GM19324 (cell line): ENCODE data around the gene CAMKMT.

Experiments used
- ATAC-seq: cut with Tn5 transposase; IDR thresholded peaks from one replicate; pipeline ENCODE4 v1.9.1; 2021; ENCODE audit warnings: mild to moderate bottlenecking, moderate library complexity; ENCODE audit not compliant: unreplicated experiment, low FRiP score

CAMKMT gene

GRCh38 chr2:44442019-44442418 lies 80.3 kb downstream of the CAMKMT start:
- no peak for ATAC-seq

DNA sequence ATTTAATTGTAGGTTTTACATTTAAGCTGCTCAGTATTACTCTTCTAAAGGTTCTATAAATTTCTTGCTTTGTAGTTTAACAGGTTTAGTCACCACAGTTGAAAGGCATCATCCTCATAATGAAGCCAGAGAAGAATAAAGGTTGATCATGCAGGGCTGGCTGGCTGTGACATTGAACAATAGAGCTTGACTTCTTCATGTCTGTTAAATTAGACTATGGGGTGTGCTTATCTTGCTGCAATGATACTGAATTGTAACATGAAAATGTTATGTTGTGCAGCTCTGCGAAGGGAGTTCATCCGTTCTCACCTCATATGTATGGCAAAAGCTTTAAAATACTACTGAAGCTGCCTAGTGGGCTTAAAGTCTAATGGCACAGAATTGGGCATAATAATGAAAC lies 81.8 kb downstream of the CAMKMT start:
- no peak for ATAC-seq

DNA sequence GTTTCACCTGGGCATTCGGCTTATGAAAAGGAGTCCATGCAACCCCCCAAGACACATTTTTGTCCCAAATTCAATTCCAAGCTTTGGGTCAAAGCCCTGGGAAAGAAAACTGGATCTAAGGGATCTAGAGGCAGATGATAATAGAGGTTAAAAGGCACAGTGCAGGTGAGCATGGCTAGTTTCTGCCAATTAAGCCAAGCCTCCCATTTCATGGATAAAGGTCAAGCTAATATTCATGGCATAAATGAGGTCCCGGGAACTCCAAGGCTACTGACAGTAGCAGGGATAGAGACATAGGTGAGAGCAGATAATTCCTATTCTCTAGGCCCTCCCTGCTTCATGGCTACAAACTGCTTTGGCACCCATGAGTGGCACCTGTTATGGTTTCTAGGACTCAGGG lies 83.1 kb downstream of the CAMKMT start:
- ATAC-seq, result no peak

DNA sequence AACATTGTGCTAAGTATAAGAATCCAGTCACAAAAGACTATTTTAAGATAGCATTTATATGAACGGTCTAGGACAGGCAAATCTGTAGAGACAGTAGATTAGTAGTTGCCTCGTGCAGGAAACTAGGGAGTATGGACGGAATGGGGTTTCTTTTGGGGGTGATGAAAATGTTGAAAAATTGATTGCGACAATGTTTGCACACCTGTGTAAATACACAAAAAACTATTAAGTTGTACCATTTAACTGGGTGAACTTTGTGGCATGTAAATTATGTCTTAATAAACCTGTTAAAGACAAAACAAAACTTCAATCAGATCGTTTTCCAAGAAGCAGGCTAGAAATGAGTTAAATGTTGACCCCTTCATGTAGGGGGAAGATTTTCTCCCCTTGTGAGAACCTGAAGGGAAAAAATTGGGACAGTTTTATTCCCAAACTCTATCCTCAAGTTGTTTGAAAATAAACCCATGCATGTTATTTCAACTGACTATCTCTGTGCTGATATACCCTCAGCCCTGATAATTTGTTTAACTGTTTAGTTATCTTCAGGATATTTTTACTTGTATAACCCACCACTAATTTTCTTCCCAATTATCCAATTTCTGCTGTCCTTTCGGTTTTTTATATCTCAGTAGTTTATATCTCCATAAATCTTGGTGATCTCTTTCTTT lies 87.2 kb downstream of the CAMKMT start:
- ATAC-seq, result no peak

GRCh38 chr2:44450082-44450481 lies 88.3 kb downstream of the CAMKMT start:
- no peak for ATAC-seq

GRCh38 chr2:44450806-44451205 lies 89.1 kb downstream of the CAMKMT start:
- no peak for ATAC-seq

GRCh38 chr2:44452069-44452583 lies 90.4 kb downstream of the CAMKMT start:
- ATAC-seq, result no peak

DNA sequence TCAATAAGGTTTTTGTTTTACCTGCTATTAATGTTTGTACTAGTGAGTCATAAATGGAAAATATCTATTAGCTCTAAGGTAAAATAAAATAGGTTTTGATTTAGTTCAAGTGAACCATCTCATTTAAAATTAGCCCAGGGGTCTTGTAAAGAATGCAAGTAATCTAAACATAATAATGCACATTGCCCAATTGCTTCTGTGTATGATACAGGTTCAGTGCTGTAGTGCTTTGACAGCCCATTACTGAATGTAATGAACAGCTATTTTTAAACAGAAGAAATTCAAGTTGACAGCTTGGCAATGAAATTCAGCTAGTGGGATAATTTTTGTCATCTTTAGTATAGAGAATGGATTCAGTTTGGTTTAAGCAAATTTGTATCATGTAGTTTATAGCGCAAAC lies 91.5 kb downstream of the CAMKMT start:
- ATAC-seq, result no peak

DNA sequence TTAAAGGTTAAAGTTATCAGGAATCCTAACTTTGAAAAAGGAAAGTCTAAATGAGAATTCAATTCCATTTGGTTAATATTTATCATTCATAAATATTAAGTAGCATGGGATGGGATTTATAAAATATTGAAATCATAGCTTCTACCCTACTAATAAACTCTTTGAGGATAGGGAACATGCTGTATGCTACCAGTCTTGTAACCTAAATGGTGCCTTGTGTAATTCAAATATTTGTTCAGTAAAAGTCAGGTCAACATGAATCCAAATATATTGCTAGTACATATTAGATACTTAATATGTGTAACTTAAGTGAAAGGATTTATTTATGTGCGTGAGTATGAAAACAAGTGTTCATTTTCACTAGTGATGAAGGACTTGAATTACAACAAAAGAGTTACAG lies 94.1 kb downstream of the CAMKMT start:
- ATAC-seq, result no peak

DNA sequence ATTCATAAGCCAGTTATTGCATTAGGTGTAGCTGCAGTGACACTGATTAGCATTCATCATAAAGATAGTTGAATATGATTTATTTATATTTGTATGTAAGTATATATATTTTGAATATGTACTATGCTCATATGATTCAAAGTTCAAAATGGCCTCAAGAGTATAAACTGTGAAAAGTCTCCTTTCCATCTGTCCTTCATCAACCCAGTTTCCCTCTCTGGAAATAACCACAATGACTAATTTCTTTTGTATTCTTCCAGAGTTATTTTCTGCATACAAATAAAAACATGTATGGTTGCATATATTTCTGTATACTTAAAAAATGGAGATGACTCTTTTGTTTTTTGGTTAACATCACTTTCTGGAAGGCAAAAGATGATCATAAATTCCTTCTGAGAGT lies 95.2 kb downstream of the CAMKMT start:
- no peak for ATAC-seq

- no peak for ATAC-seq
Measured at GRCh38 chr2:44459739-44460138, 98.0 kb downstream of the CAMKMT start.

DNA sequence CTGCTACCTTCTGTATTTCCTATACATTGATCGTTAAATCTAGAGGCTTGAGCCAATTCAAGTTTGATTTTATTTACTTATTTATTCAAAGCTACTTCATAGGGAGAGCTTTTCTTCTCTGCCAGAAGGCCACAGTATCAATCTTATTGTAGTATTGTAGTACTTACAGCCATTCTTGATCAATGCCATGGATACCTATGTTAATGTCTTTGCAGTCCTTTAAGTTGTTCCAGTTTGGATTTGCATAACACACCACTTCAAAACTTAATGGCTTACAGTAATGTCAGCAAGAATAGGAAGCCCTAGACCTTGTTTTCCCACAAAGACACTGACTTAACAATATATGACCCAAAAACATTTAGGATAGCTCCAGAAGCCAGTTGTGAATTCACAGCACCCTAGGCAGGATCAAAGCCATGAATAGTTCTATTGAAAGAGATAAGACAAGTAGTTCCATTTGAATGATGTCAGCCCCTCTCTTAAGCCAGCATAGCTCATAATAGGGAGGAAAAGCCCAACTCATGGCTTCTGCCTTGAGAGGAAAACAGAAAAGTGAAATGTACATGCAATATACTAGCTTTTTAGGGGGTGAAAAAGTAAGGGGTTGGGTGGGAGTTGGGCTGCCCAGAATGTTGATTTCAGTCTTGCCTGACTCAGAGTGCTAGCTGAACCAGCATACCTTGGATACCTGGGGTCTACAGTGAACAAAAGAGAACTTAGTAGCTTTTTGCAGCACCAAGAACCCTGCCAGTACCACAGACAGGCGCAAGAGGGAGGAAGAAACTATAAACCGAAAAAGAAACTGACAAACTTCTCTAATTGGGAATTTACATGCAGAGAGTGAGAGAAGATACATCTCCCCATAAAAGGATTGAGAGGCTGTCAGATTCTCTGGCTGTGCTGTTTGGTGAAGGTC lies 101.4 kb downstream of the CAMKMT start:
- ATAC-seq, result no peak

- ATAC-seq, result no peak
Measured at GRCh38 chr2:44464437-44464836, 102.7 kb downstream of the CAMKMT start.

DNA sequence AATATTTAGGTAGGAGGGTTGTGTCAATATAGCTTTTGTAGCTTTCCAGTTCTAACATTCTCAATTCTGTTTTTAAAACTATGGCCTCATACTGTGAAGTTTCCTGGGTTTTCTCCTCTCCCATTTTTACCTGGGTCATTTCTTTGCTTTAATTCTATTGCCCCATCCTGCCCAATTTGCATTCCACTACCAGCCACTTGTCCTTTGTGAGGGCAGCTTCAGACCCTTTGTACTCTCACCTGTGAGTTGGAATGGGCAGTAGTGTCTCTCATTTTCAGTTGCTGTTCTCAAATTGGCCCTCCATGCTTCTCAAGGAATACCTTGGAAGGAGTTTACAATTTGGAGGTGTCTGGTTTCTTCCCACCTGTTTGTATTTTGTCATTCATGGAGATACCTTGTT lies 108.4 kb downstream of the CAMKMT start:
- no peak for ATAC-seq

- ATAC-seq, result no peak
Measured at GRCh38 chr2:44477657-44478414, 116.1 kb downstream of the CAMKMT start.

GRCh38 chr2:44479127-44479887 lies 117.6 kb downstream of the CAMKMT start:
- no peak for ATAC-seq

DNA sequence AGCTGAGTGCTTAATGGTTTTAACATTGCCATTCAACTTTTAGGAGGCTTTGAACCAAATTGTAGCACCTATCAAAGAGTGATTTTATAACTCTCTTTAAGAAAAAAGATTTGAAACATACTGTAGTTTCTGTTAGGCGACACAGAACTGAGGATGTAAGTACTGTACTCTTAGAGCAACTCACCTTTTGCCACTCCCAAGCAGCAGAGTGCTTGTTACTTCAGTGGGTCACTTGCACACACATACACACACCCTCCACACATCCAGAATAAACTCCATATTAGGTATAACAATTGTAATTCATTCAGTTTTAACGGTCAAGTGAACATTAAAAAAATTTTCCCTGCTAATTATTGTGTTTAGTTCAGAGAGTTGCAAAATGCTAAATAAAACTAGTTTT lies 118.3 kb downstream of the CAMKMT start:
- no peak for ATAC-seq

- no peak for ATAC-seq
Measured at GRCh38 chr2:44487052-44487451, 125.3 kb downstream of the CAMKMT start.

DNA sequence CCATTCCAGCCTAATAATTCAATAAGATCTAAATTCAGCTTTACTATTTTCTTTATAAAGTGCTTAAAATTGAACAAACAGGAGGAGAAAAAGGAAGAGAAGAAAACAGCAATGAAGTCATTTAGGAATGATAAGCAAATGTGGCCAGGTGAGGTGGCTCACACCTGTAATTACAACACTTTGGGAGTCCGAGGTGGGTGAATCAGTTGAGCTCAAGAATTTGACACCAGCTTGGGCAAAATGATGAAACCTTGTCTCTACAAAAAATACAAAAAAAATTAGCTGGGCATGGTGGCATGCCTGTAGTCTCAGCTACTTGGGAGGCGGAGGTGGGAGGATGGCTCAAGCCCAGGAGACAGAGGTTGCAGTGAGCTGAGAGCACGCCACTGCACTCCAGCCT lies 129.0 kb downstream of the CAMKMT start:
- ATAC-seq, result no peak

- no peak for ATAC-seq
Measured at GRCh38 chr2:44494006-44494405, 132.3 kb downstream of the CAMKMT start.
